HG03432 (cell line): ENCODE measurements around the gene PNMA8C.

Experiments
- ATAC-seq: cut with Tn5 transposase; IDR thresholded peaks from one replicate; pipeline ENCODE4 v1.9.1; 2021; ENCODE audit warnings: mild to moderate bottlenecking, moderate library complexity; ENCODE audit not compliant: unreplicated experiment

PNMA8C gene

GRCh38 chr19:46428239-46429135 lies at the start of gene PNMA8C:
TSS of gene PNMA8C (minus strand) at chr19:46428936. CDS start at chr19:46428359, 577 bp downstream.
- ATAC-seq, result no peak

- no peak for ATAC-seq
Measured at GRCh38 chr19:46475986-46476385, 47.2 kb upstream of the PNMA8C start.

DNA sequence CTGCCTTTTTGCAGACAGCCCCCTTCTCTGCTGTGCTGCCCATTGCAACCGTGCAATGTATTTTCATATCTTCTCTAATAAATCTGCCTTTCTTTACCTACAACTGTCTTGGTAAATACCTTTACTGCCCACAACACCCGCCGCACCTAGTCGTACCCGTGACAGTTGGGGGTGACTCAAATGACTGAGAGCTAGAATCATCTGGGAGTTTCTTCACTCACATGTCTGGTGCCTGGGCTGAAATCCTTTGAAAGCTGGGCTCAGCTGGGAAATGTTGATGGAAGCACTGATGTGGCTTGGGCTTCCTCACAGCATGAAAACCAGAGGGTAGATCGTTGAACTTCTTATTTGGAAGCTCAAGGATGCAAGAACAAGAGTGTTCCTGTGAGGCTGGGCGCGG lies 45.5 kb upstream of the PNMA8C start:
- no peak for ATAC-seq

DNA sequence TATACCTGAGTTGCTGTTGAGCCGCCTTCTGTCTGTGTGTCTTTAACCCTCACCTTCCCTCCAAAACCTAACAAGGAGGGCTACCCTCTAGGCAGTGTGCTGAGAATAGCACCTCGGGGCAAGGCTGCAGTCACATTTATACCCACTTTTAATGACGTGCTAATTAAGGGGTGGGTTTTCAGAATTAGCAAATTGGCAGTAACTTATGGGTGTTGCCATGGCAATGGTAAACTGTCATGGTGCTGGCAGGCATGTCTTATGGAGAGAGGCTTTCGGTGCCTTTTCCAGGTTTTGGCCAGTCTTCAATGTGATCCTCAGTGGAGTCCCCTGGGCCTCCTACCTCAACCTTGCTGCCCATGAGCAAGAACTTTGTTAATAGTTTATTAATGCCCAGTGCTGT lies 43.9 kb upstream of the PNMA8C start:
- ATAC-seq, result no peak

DNA sequence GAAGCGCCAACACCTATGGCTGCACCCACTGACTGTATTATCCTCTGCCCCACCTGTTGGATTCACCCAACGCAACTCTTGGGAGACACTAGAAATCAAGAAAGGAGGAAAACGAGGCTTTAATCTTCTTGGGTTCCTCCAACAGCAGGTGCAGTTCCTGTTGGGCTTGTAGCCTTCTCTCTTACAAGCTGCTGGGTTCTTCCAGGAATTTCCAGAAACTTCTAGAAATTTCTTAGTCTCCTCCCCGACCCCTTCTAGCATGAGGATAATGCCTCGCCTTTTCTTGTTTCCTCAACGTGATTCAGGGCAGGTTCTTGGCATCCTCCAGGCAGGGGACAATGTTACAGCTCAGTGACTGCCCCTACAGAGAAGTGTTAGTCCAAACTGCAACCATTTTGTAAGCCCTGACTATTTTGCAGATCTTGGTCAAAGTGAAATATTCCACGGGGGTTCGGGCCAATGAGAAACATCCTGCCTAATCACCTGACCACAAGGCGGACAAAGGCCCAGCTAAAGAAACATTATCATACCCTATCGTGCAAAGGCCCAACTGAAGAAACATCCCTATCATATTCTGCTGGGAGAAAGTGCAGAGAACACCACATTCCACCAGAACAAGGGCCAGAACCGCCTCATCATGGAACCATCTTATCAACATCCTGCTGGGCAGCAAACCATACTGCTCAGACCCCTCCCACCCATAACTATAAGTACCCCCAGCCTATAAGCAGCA lies 43.2 kb upstream of the PNMA8C start:
- ATAC-seq, result no peak

DNA sequence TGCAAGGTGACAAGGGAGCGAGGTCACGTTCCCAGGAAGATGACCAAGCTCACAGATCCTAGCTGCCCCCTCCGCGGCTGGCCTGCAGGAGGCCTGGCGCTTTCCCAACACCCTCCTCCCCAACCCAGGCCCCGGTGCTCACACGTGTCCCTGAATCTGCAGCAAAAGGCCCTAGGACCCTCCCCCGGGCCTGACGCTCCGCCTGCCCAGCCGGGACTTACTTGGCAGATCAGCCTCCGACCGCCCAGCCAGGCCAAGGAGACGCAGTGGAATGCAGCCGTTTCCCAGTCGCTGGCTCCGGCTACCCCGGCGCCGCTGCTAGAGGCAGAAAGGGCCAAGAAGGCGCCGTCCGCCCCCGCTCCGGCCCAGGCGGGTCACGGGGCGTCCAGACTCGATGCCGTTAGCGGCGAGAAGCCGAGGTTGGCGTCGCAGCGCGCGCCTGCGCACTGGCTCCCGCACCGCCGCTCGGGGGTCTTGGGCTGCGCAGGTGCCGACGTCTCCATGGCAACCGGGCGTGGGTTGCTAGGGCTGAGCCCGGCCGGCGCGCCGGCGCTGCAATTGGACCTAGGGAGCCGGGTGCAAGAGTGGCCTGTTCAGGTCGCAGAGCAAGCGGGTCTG lies 42.5 kb upstream of the PNMA8C start, which contains the start of gene PNMA8A:
TSS of gene PNMA8A (minus strand) at position 448 of the 618 bp plus-strand sequence. CDS start 528 bp downstream, outside the sequence.
- ATAC-seq, result no peak

DNA sequence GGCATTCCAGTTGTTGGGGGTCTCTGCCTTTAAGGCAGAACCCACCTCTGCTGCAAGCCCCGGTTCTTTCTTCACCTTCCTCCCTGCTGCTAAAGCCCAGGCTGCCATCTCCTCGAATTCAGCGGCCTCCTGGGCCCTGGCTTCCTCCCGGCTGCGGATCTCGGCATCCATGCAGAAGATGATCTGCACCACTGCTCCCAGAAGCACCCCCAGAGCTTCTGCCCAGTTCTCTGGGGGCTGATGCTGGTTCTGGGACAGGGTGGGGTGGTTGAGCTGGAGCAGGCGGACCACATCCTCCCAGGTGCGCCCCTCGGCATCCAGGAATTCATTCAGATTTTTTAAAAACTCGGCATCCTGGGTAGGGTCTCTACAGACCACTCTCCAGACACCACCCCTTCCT lies 41.6 kb upstream of the PNMA8C start:
- ATAC-seq, result no peak

GRCh38 chr19:46469541-46470185 lies 40.9 kb upstream of the PNMA8C start:
- ATAC-seq, result no peak

GRCh38 chr19:46466536-46467196 lies 37.9 kb upstream of the PNMA8C start:
- ATAC-seq, result no peak

- no peak for ATAC-seq
Measured at GRCh38 chr19:46463516-46463915, 34.8 kb upstream of the PNMA8C start.

- ATAC-seq, result no peak
Measured at GRCh38 chr19:46461537-46461936, 32.8 kb upstream of the PNMA8C start.

- no peak for ATAC-seq
Measured at GRCh38 chr19:46460981-46461380, 32.2 kb upstream of the PNMA8C start.

GRCh38 chr19:46460055-46460454 lies 31.3 kb upstream of the PNMA8C start:
- no peak for ATAC-seq

DNA sequence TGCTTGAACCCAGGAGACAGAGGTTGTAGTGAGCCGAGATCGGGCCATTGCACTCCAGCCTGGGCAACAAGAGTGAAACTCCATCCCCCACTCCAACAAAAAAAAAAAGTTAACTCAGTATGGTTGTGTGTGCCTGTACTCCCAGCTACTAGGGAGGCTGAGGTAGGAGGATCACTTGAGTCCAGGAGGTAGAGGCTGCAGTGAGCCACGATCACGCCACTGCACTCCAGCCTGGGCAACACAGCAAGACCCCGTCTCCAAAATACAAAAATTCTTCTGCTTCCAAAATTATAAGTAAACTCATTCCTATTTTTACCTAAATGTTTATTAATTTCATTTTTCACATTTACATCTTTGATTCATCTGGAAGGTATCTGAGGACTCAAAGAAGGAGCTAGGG lies 28.2 kb upstream of the PNMA8C start:
- no peak for ATAC-seq

GRCh38 chr19:46454244-46454643 lies 25.5 kb upstream of the PNMA8C start:
- ATAC-seq, result no peak

DNA sequence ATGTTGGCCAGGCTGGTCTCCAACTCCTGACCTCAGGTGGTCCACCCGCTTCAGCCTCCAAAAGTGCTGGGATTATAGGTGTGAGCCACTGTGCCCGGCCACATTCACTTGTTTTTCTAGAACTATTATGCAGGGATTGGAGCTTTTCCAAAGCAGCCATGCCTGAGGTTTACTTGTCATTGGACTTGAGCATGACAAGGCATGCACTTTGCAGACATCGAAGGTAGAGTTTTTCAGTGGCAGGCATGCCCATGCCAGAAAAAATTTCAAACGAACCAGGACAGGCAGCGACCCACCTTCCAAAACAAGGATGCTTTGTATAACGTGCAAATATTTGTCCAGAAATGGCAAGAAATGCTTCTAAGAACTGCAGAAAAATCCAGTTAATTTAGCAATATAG lies 24.9 kb upstream of the PNMA8C start:
- no peak for ATAC-seq

GRCh38 chr19:46452186-46452585 lies 23.4 kb upstream of the PNMA8C start:
- no peak for ATAC-seq

GRCh38 chr19:46451352-46451751 lies 22.6 kb upstream of the PNMA8C start:
- ATAC-seq, result no peak

- ATAC-seq, result no peak
Measured at GRCh38 chr19:46450737-46451136, 22.0 kb upstream of the PNMA8C start.

DNA sequence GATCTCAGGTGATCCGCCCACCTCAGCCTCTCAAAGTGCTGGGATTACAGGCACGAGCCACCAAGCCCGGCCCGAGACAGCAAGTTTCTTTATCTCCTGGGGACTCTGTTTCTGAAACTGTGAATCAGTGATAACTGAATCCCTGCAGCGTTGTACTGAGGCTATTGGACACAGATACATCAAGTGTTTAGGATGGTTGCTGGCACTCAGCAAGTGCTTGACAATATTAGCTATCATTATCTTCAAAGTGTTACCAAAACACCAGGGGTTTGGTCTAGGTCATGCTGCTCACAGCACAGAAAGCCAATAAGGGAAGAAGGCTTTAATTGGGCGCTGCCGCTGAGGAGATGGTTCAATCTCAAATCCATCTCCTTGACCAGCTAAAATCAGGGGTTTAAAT lies 20.5 kb upstream of the PNMA8C start:
- no peak for ATAC-seq

- no peak for ATAC-seq
Measured at GRCh38 chr19:46448601-46449000, 19.9 kb upstream of the PNMA8C start.
